T-cell (primary cell): Measurements from ENCODE around the gene EAF1. TPM values are rescaled to one million over a fixed set of nuclear protein-coding genes. Genes with fewer than 3 reads are reported as not detected.

ENCODE experiments used
- ATAC-seq, 4 experiments: fragments of 200-7000 bp in 3 of 4; fragments of 150-1000 bp in 1 of 4; cut with Tn5 transposase; replicated peaks in 1 of 4; 1 replicate in 3 of 4; 2 replicates in 1 of 4; pipeline ENCODE4 v1.10.0; 2021; ENCODE audit warnings: moderate library complexity in 3 of 4, mild to moderate bottlenecking in 2 of 4, moderate number of reproducible peaks in 1 of 4
- CTCF ChIA-PET, 2 donors: fragments of 300-600 bp; sonication (Branson Sonifier 250); formaldehyde crosslinking; loops; one replicate each; lab custom pipeline; 2022; ENCODE audit warnings: antibody characterized with exemption in 2 of 2; lab: Charles Lee
- POLR2A ChIA-PET, 2 donors: fragments of 300-600 bp; sonication (Branson Sonifier 250); formaldehyde crosslinking; loops; one replicate each; lab custom pipeline; 2022; ENCODE audit warnings: antibody characterized with exemption in 2 of 2; lab: Charles Lee
- DNase-seq, 35 experiments: peaks; one replicate each; pipeline versions ENCODE4 v3.0.0 to v3.0.0-alpha.2; 2013 to 2023
- H3K27ac ChIP-seq: one replicate; pipeline ENCODE4 v1.5.1; 2013; ENCODE audit warnings: low read length
- H3K27me3 ChIP-seq, 2 experiments: replicated peaks in 1 of 2; 1 replicate in 1 of 2; 2 replicates in 1 of 2; pipeline versions ENCODE4 v1.6.1 to v1.7.0; 2013; ENCODE audit warnings: low read length in 1 of 2, mixed read lengths in 1 of 2; ENCODE audit not compliant: control insufficient read depth in 2 of 2, insufficient read depth in 2 of 2; ENCODE audit errors: extremely low read depth in 1 of 2
- H3K36me3 ChIP-seq, 2 donors: 1 replicate in 1 of 2; 2 replicates in 1 of 2; pipeline versions ENCODE4 v1.6.1 to v1.7.0; 2013; ENCODE audit warnings: low read length in 1 of 2; ENCODE audit not compliant: control insufficient read depth in 2 of 2, insufficient read depth in 1 of 2; ENCODE audit errors: extremely low read depth in 1 of 2
- H3K4me1 ChIP-seq, 2 experiments: 1 replicate in 1 of 2; 2 replicates in 1 of 2; pipeline versions ENCODE4 v1.6.1 to v1.7.0; 2013; ENCODE audit warnings: low read length in 2 of 2, mixed read lengths in 1 of 2; ENCODE audit not compliant: insufficient read depth in 2 of 2, control insufficient read depth in 1 of 2; ENCODE audit errors: extremely low read depth in 1 of 2
- H3K4me3 ChIP-seq, 2 donors: 1 replicate in 1 of 2; 2 replicates in 1 of 2; pipeline versions ENCODE4 v1.5.1 to v1.7.0; 2013; ENCODE audit warnings: mild to moderate bottlenecking in 2 of 2, low read length in 1 of 2, moderate library complexity in 1 of 2; ENCODE audit not compliant: control insufficient read depth in 1 of 2; ENCODE audit errors: extremely low read depth in 1 of 2
- H3K9me3 ChIP-seq: 2 replicates; pipeline ENCODE4 v1.7.0; 2013
- H3K27ac Mint-ChIP-seq, 2 donors: one replicate each; pipeline ENCODE4 v1.8.0; 2020 to 2021; ENCODE audit warnings: mild to moderate bottlenecking in 2 of 2, mixed read lengths in 2 of 2
- H3K27me3 Mint-ChIP-seq, 2 donors: one replicate each; pipeline ENCODE4 v1.8.0; 2021 to 2022; ENCODE audit warnings: mixed read lengths in 2 of 2
- H3K36me3 Mint-ChIP-seq: one replicate; pipeline ENCODE4 v1.8.0; 2021; ENCODE audit warnings: mixed read lengths
- H3K4me1 Mint-ChIP-seq, 3 donors: one replicate each; pipeline ENCODE4 v1.8.0; 2020 to 2022; ENCODE audit warnings: mixed read lengths in 3 of 3, mild to moderate bottlenecking in 1 of 3
- H3K4me3 Mint-ChIP-seq, 3 donors: one replicate each; pipeline ENCODE4 v1.8.0; 2020 to 2022; ENCODE audit warnings: mild to moderate bottlenecking in 3 of 3, mixed read lengths in 3 of 3, moderate library complexity in 3 of 3
- H3K9me3 Mint-ChIP-seq, 3 donors: one replicate each; pipeline ENCODE4 v1.8.0; 2020 to 2022; ENCODE audit warnings: mixed read lengths in 3 of 3
- WGBS: methylation state at CpG from one replicate; pipeline ENCODE4 v1.1.5; 2013; ENCODE audit warnings: missing lambda C conversion rate; ENCODE audit not compliant: insufficient coverage; 5-methylcytosine and 5-hydroxymethylcytosine counted together
- total RNA-seq, 35 experiments: library from RNA in 6 of 35; stranded (reverse) in 6 of 35; fragments of 120-200 nt in 1 of 35; gene quantifications; one replicate each; pipeline versions ENCODE4 v1.2.1 to v1.2.4 and lab custom pipeline; 2013 to 2026

The EAF1 gene
- total RNA-seq, 5 donors from 2014 or later (not counting 1 experiment from before 2014, with no cell fraction given): 17.9 to 29.7 (median 22.8) TPM

GRCh38 chr3:15430624-15431023 lies 3.2 kb downstream of the EAF1 start:
- H3K4me1 Mint-ChIP-seq: peaks cover 53 to 70% (median 65%) of the 10 kb centered on the region in 3 donors
- ATAC-seq: no peak
- Histone ChIP-seq H3K36me3 (peaks cover 3 to 48% of the 10 kb centered on the region in 2 donors), H3K4me1 (peaks cover 26 to 34% of the 10 kb centered on the region in 2 experiments), H3K9me3 (no peaks in the 10 kb centered on the region), H3K27ac (no peak overlapping the region), H3K27me3 (no peaks in the 10 kb centered on the region), H3K4me3 (no peak overlapping the region)
- H3K9me3 Mint-ChIP-seq: no peaks in the 10 kb centered on the region
- CTCF ChIA-PET: interaction anchor here (0.5 to 1.8 kb wide), 5 partner anchors 23 to 166 kb away, joined by 3 to 5 read pairs (median 3); no protein-coding TSS in a partner anchor
- no peak for DNase-seq
- no peak overlapping the region for H3K27ac Mint-ChIP-seq
- WGBS: no CpG with 5 or more reads among the region's 1 CpG
- no peaks in the 10 kb centered on the region for H3K27me3 Mint-ChIP-seq
- H3K36me3 Mint-ChIP-seq: peaks cover 33% of the 10 kb centered on the region
- no peak overlapping the region for H3K4me3 Mint-ChIP-seq
- POLR2A ChIA-PET: interaction anchor here in 1 of 2 donors (0.7 kb wide), 1 partner anchor 96 kb away, joined by 8 read pairs; no protein-coding TSS in a partner anchor

- no peaks in the 10 kb centered on the region for H3K27me3 Mint-ChIP-seq
- DNase-seq: no peak
- Histone ChIP-seq H3K4me1 (peaks cover 23 to 27% of the 10 kb centered on the region in 2 experiments), H3K36me3 (peaks cover 5 to 55% of the 10 kb centered on the region in 2 donors), H3K27ac (no peak overlapping the region), H3K27me3 (no peaks in the 10 kb centered on the region), H3K9me3 (no peaks in the 10 kb centered on the region), H3K4me3 (no peak overlapping the region)
- H3K4me1 Mint-ChIP-seq: peaks cover 45 to 63% (median 58%) of the 10 kb centered on the region in 3 donors
- ATAC-seq: no peak
- H3K36me3 Mint-ChIP-seq: peaks cover 36% of the 10 kb centered on the region
- H3K9me3 Mint-ChIP-seq: no peaks in the 10 kb centered on the region
- H3K4me3 Mint-ChIP-seq: no peak overlapping the region
- ChIA-PET POLR2A (no interaction called here), CTCF (interaction anchor here (0.5 to 1.8 kb wide), 2 partner anchors 24 to 113 kb away, joined by 3 to 4 read pairs; no protein-coding TSS in a partner anchor)
- whole genome bisulfite sequencing: 95% methylated on average over 2 of the region's 3 CpGs
- peak overlapping the region in 1 of 2 donors; percentile 33 for H3K27ac Mint-ChIP-seq
Observed at GRCh38 chr3:15431256-15431837, 3.9 kb downstream of the EAF1 start.

- Mint-ChIP-seq H3K27ac (peak overlapping the region in 1 of 2 donors; percentile 6), H3K27me3 (no peaks in the 10 kb centered on the region), H3K36me3 (peaks cover 52% of the 10 kb centered on the region), H3K4me1 (peaks cover 31 to 43% (median 40%) of the 10 kb centered on the region in 3 donors), H3K4me3 (no peak overlapping the region), H3K9me3 (no peaks in the 10 kb centered on the region)
- Histone ChIP-seq H3K4me3 (no peak overlapping the region), H3K27ac (no peak overlapping the region), H3K4me1 (peaks cover 12 to 16% of the 10 kb centered on the region in 2 experiments), H3K9me3 (no peaks in the 10 kb centered on the region), H3K36me3 (peaks cover 13 to 75% of the 10 kb centered on the region in 2 donors), H3K27me3 (no peaks in the 10 kb centered on the region)
- 100% methylated on average over 1 of the region's 1 CpG for WGBS
- ChIA-PET POLR2A (interaction anchor here in 1 of 2 donors (0.6 kb wide), 1 partner anchor 205 kb away, joined by 3 read pairs; no protein-coding TSS in a partner anchor), CTCF (interaction anchor here in 1 of 2 donors (0.5 to 1.4 kb wide), 3 partner anchors 8 to 256 kb away, joined by 4 to 11 read pairs (median 4); no protein-coding TSS in a partner anchor)
- no peak for ATAC-seq
- DNase-seq: no peak
Observed at GRCh38 chr3:15433531-15433930, 6.1 kb downstream of the EAF1 start.

- H3K4me1 ChIP-seq: peaks cover 0 to 10% of the 10 kb centered on the region in 2 experiments
- no peak for DNase-seq
- no peak overlapping the region for H3K4me3 ChIP-seq
- Mint-ChIP-seq H3K4me3 (no peak overlapping the region), H3K36me3 (peaks cover 64% of the 10 kb centered on the region), H3K4me1 (peaks cover 23 to 36% (median 31%) of the 10 kb centered on the region in 3 donors), H3K27me3 (no peaks in the 10 kb centered on the region), H3K27ac (no peak overlapping the region), H3K9me3 (no peaks in the 10 kb centered on the region)
- no peak overlapping the region for H3K27ac ChIP-seq
- 100% methylated on average over 2 of the region's 4 CpGs for WGBS
- H3K27me3 ChIP-seq: no peaks in the 10 kb centered on the region
- ATAC-seq: no peak
- H3K36me3 ChIP-seq: peaks cover 14 to 87% of the 10 kb centered on the region in 2 donors
- no peaks in the 10 kb centered on the region for H3K9me3 ChIP-seq
- ChIA-PET POLR2A (interaction anchor here in 1 of 2 donors (0.6 kb wide), 1 partner anchor 37 kb away, joined by 3 read pairs; no protein-coding TSS in a partner anchor), CTCF (interaction anchor here in 1 of 2 donors (0.9 kb wide), 1 partner anchor 167 kb away, joined by 3 read pairs; no protein-coding TSS in a partner anchor)
Observed at GRCh38 chr3:15434756-15435155, 7.4 kb downstream of the EAF1 start.

- CTCF ChIA-PET: interaction anchor here in 1 of 2 donors (0.7 kb wide), 1 partner anchor 209 kb away, joined by 3 read pairs; no protein-coding TSS in a partner anchor
Observed at GRCh38 chr3:15436246-15436645, 8.8 kb downstream of the EAF1 start.

GRCh38 chr3:15438983-15439382 lies 11.6 kb downstream of the EAF1 start:
- H3K36me3 ChIP-seq: peaks cover 15 to 87% of the 10 kb centered on the region in 2 donors
- no peaks in the 10 kb centered on the region for H3K9me3 ChIP-seq
- DNase-seq: no peak
- Mint-ChIP-seq H3K9me3 (no peaks in the 10 kb centered on the region), H3K4me1 (peaks cover 0 to 27% (median 15%) of the 10 kb centered on the region in 3 donors), H3K27ac (peak overlapping the region in 1 of 2 donors; percentile 15), H3K36me3 (peaks cover 77% of the 10 kb centered on the region), H3K27me3 (no peaks in the 10 kb centered on the region), H3K4me3 (no peak overlapping the region)
- H3K27ac ChIP-seq: no peak overlapping the region
- ChIA-PET CTCF (interaction anchor here (0.6 to 0.8 kb wide), 3 partner anchors 22 to 183 kb away, joined by 3 read pairs; no protein-coding TSS in a partner anchor), POLR2A (no interaction called here)
- WGBS: 100% methylated on average over 2 of the region's 4 CpGs
- H3K4me3 ChIP-seq: no peak overlapping the region
- H3K27me3 ChIP-seq: no peaks in the 10 kb centered on the region
- no peaks in the 10 kb centered on the region for H3K4me1 ChIP-seq
- no peak for ATAC-seq

More at GRCh38 chr3:15436246-15436645, 8.8 kb downstream of the EAF1 start:
- no peak overlapping the region for H3K4me3 Mint-ChIP-seq
- peaks cover 15 to 92% of the 10 kb centered on the region in 2 donors for H3K36me3 ChIP-seq
- no peaks in the 10 kb centered on the region for H3K9me3 Mint-ChIP-seq
- no peak overlapping the region for H3K27ac Mint-ChIP-seq
- H3K27ac ChIP-seq: no peak overlapping the region
- H3K4me1 ChIP-seq: peaks cover 0 to 1% of the 10 kb centered on the region in 2 experiments
- no peak for ATAC-seq
- no peaks in the 10 kb centered on the region for H3K9me3 ChIP-seq
- POLR2A ChIA-PET: interaction anchor here in 1 of 2 donors (0.6 kb wide), 1 partner anchor 214 kb away, joined by 3 read pairs; no protein-coding TSS in a partner anchor
- H3K36me3 Mint-ChIP-seq: peaks cover 76% of the 10 kb centered on the region
- no peak for DNase-seq
- peaks cover 17 to 36% (median 23%) of the 10 kb centered on the region in 3 donors for H3K4me1 Mint-ChIP-seq
- 92% methylated on average over 2 of the region's 6 CpGs for WGBS
- no peaks in the 10 kb centered on the region for H3K27me3 ChIP-seq
- no peaks in the 10 kb centered on the region for H3K27me3 Mint-ChIP-seq
- H3K4me3 ChIP-seq: no peak overlapping the region
